Measurements from ENCODE around the gene CRAMP1.

Gene CRAMP1

DNA sequence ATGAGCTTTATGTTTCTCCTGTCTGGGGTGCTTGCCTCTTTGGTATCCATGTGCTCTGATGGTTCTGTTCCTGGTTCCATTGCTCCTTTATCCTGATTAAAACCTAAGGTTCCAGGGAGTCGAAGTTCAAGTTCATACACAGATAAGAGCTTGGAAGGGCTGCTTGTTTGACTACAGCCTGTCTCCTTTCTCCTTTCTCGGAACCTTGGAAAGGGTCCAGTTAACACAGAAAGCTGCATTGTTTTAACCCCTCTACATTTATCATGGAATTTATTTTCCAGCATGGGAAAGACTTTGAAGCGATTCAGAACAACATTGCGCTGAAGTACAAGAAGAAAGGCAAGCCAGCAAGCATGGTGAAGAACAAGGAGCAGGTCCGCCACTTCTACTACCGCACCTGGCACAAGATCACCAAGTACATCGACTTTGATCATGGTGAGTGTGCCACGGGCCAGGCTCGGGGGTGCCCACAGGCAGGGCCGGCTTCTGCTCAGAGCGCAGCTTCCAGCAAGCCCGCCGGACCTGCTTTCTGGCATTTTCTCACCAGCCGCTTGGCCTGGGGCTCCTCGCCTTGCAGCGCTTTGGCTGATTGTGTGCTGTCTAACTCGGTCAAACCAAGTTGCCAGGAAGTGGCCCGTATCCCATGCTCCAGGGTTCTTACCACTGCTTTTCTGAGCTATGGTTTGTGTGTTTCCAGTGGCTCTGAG, 19.9 kb downstream of the CRAMP1 start:
- H3K27ac Mint-ChIP-seq: no peak overlapping the region
- TF ChIP-seq CTCF (IDR thresholded peaks at IDR 0.05; ENCODE audit: unreplicated experiment in 3 of 3): no peak
- no peaks in the 10 kb centered on the region for H3K27me3 Mint-ChIP-seq (ENCODE audit: low read depth)
- H3K9me3 Mint-ChIP-seq: no peaks in the 10 kb centered on the region
- H3K4me1 Mint-ChIP-seq: no peaks in the 10 kb centered on the region
- peaks cover 64% of the 10 kb centered on the region for H3K36me3 Mint-ChIP-seq (ENCODE audit: low read depth)
- no peak overlapping the region for H3K4me3 Mint-ChIP-seq

- Mint-ChIP-seq H3K27ac (no peak overlapping the region), H3K4me3 (no peak overlapping the region), H3K4me1 (no peaks in the 10 kb centered on the region), H3K9me3 (no peaks in the 10 kb centered on the region), H3K36me3 (ENCODE audit: low read depth) (peaks cover 59% of the 10 kb centered on the region), H3K27me3 (ENCODE audit: low read depth) (no peaks in the 10 kb centered on the region)
- TF ChIP-seq CTCF (IDR thresholded peaks at IDR 0.05; ENCODE audit: unreplicated experiment in 3 of 3): no peak
Observed at GRCh38 chr16:1632638-1632970, 20.4 kb downstream of the CRAMP1 start.

DNA sequence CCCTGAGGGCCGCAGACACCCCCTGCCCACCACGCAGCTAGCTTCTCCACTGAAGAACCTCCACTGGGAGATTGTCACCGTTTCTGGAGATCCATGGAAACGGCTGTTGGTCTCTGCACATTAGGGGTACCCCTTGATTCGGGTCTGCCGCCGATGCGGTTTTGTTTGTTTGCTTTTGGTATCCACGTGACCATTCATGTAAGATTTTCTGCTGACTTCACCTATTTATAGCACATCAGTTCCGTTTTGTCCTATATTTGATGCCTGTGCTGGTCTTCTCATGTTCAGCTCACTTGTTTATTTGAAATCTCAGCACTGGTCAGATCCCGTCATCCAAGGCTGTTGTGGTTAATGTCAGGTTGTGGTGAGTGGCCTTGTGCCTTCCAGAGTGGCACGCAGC, 21.1 kb downstream of the CRAMP1 start:
- Mint-ChIP-seq H3K27me3 (ENCODE audit: low read depth) (no peaks in the 10 kb centered on the region), H3K4me1 (no peaks in the 10 kb centered on the region), H3K4me3 (no peak overlapping the region), H3K9me3 (no peaks in the 10 kb centered on the region), H3K27ac (no peak overlapping the region), H3K36me3 (ENCODE audit: low read depth) (peaks cover 60% of the 10 kb centered on the region)
- no peak for TF ChIP-seq CTCF (IDR thresholded peaks at IDR 0.05; ENCODE audit: unreplicated experiment in 3 of 3)

DNA sequence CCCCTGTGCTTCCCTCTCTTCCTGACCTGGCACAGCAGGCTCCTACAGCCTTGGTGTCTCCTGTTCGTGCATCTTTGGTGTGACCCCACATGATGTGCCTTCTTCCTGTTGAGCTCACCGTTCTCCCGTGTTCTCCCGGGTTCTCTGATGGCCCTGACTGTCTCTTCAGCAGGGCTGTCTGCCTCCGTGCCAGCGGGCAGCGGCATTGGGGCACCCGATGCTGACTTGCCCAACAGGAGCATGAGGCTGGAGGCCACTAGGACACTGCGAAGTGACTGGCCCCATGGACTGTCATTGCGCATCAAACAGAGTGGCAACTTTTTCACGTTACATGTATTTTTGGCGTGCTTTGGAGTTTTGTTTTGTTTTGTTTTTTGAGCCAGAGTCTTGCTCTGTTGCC, 22.4 kb downstream of the CRAMP1 start:
- H3K27ac Mint-ChIP-seq: no peak overlapping the region
- H3K4me1 Mint-ChIP-seq: no peaks in the 10 kb centered on the region
- no peaks in the 10 kb centered on the region for H3K27me3 Mint-ChIP-seq (ENCODE audit: low read depth)
- TF ChIP-seq CTCF (IDR thresholded peaks at IDR 0.05; ENCODE audit: unreplicated experiment in 3 of 3): no peak
- no peaks in the 10 kb centered on the region for H3K9me3 Mint-ChIP-seq
- H3K4me3 Mint-ChIP-seq: no peak overlapping the region
- H3K36me3 Mint-ChIP-seq (ENCODE audit: low read depth): peaks cover 64% of the 10 kb centered on the region

- TF ChIP-seq CTCF (IDR thresholded peaks at IDR 0.05; ENCODE audit: unreplicated experiment in 3 of 3): no peak
Observed at GRCh38 chr16:1635070-1635469, 22.9 kb downstream of the CRAMP1 start.

DNA sequence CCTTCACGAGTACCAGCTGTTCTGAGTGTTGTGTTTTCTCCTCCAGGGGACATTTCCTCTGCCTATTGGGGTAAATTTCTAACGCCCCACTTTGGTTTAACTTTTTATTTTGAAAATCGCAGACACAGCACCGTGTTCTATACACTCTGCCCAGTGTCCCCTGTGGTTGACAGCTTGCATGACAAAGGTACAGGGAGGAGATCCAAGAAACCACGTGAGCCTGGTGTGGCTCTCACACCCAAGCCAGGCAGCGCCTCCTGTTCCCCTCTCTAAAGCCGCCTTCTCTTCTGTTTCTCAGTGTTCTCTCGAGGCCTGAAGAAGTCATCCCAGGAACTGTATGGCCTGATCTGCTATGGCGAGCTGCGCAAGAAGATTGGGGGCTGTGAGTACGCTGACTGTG, 25.4 kb downstream of the CRAMP1 start:
- no peak for TF ChIP-seq CTCF (IDR thresholded peaks at IDR 0.05; ENCODE audit: unreplicated experiment in 3 of 3)
- H3K4me1 Mint-ChIP-seq: no peaks in the 10 kb centered on the region
- H3K9me3 Mint-ChIP-seq: no peaks in the 10 kb centered on the region
- peaks cover 65% of the 10 kb centered on the region for H3K36me3 Mint-ChIP-seq (ENCODE audit: low read depth)
- no peaks in the 10 kb centered on the region for H3K27me3 Mint-ChIP-seq (ENCODE audit: low read depth)
- no peak overlapping the region for H3K4me3 Mint-ChIP-seq
- no peak overlapping the region for H3K27ac Mint-ChIP-seq

More at GRCh38 chr16:1635070-1635469, 22.9 kb downstream of the CRAMP1 start:
- Mint-ChIP-seq H3K36me3 (ENCODE audit: low read depth) (peaks cover 69% of the 10 kb centered on the region), H3K4me3 (no peak overlapping the region), H3K27me3 (ENCODE audit: low read depth) (no peaks in the 10 kb centered on the region), H3K4me1 (no peaks in the 10 kb centered on the region), H3K9me3 (no peaks in the 10 kb centered on the region), H3K27ac (no peak overlapping the region)
